K562 (cell line): ENCODE measurements around the gene ZNHIT1. TPM values are rescaled to one million over a fixed set of nuclear protein-coding genes. Genes with fewer than 3 reads are reported as not detected.

ENCODE experiments used
- ATAC-seq: fragments of 200-7000 bp; cut with Tn5 transposase; 3 replicates; pipeline ENCODE4 v1.9.1; 2020; ENCODE audit warnings: moderate library complexity
- BruUV-seq: library from RNA; stranded (reverse); fragments of 400-500 nt; replicated peaks from 2 replicates; lab custom pipeline; 2021; lab: Mats Ljungman, UMichigan
- CTCF ChIA-PET: fragments of 300-600 bp; formaldehyde crosslinking; extraction: SDS; loops from one replicate; lab custom pipeline; 2021; ENCODE audit warnings: low intra/inter-chr PET ratio; lab: Yijun Ruan, JAX
- POLR2A ChIA-PET: fragments of 300-600, 350-650 bp; sonication (Branson Sonifier 250); formaldehyde crosslinking; extraction: SDS; loops from one replicate; lab custom pipeline; 2021; ENCODE audit warnings: antibody characterized with exemption, inconsistent platforms; lab: Yijun Ruan, JAX
- DNase-seq, 4 experiments: peaks; one replicate each; pipeline versions ENCODE4 v3.0.0 to v3.0.0-alpha.2; 2011 to 2018; ENCODE audit warnings: low spot score in 3 of 4, mixed read lengths in 3 of 4; ENCODE audit errors: extremely low read depth in 1 of 4
- FAIRE-seq: peaks from 2 replicates; lab custom pipeline; 2011; peaks lifted over from hg19 to GRCh38; lab: Jason Lieb, UNC
- H2AFZ ChIP-seq: 2 replicates; pipeline ENCODE4 v1.6.0; 2011; ENCODE audit warnings: low read depth, low read length, control low read depth, inconsistent platforms
- H3K27ac ChIP-seq: fragments of 200-600 bp; 3 replicates; pipeline ENCODE4 v1.8.0; 2011; ENCODE audit warnings: low read depth, mild to moderate bottlenecking, control low read depth, inconsistent platforms, low read length, moderate library complexity, mixed read lengths; ENCODE audit errors: extremely low read depth
- H3K27me3 ChIP-seq, 2 experiments: fragments of 300-600 bp in 1 of 2; 2 replicates in 1 of 2; 3 replicates in 1 of 2; pipeline versions ENCODE4 v1.6.0 to v1.8.0; 2011; ENCODE audit warnings: inconsistent platforms in 2 of 2, low read length in 2 of 2, mild to moderate bottlenecking in 1 of 2, mixed read lengths in 1 of 2, moderate library complexity in 1 of 2; ENCODE audit not compliant: control insufficient read depth in 2 of 2, insufficient read depth in 2 of 2
- H3K36me3 ChIP-seq: fragments of 300-600 bp; 3 replicates; pipeline ENCODE4 v1.8.0; 2011; ENCODE audit warnings: mild to moderate bottlenecking, low read length, inconsistent platforms; ENCODE audit not compliant: control insufficient read depth, insufficient read depth
- H3K4me1 ChIP-seq, 2 experiments: fragments of 200-600 bp in 1 of 2; replicated peaks in 1 of 2; 2 replicates in 1 of 2; 3 replicates in 1 of 2; pipeline versions ENCODE4 v1.5.1 to v1.8.0; 2011; ENCODE audit warnings: inconsistent platforms in 2 of 2, low read length in 2 of 2, mild to moderate bottlenecking in 1 of 2, mixed read lengths in 1 of 2, moderate library complexity in 1 of 2; ENCODE audit not compliant: control insufficient read depth in 2 of 2, insufficient read depth in 2 of 2
- H3K4me2 ChIP-seq: 2 replicates; pipeline ENCODE4 v1.6.1; 2011; ENCODE audit warnings: low read length, control low read depth, inconsistent platforms, mixed read lengths; ENCODE audit not compliant: insufficient read depth
- H3K4me3 ChIP-seq: fragments of 200-600 bp; sonication (generic), shearing (Covaris generic); 2 replicates; pipeline ENCODE4 v1.5.1; 2016; ENCODE audit warnings: control low read depth, inconsistent platforms
- H3K79me2 ChIP-seq: fragments of 200-600 bp; 3 replicates; pipeline ENCODE4 v1.8.0; 2011; ENCODE audit warnings: low read length, inconsistent platforms; ENCODE audit not compliant: control insufficient read depth, insufficient read depth
- H3K9ac ChIP-seq, 2 experiments: 2 replicates each; pipeline versions ENCODE4 v1.6.0 to v1.6.1; 2011; ENCODE audit warnings: low read depth in 2 of 2, low read length in 2 of 2, control low read depth in 1 of 2, inconsistent platforms in 1 of 2, mild to moderate bottlenecking in 1 of 2, mixed read lengths in 1 of 2; ENCODE audit not compliant: insufficient read depth in 1 of 2
- H3K9me1 ChIP-seq: one replicate; pipeline ENCODE4 v1.6.0; 2011; ENCODE audit warnings: inconsistent platforms, mild to moderate bottlenecking, low read length, moderate library complexity; ENCODE audit not compliant: control insufficient read depth, insufficient read depth
- H3K9me3 ChIP-seq: replicated peaks from 2 replicates; pipeline ENCODE4 v1.5.1; 2011; ENCODE audit warnings: low read depth, low read length, inconsistent platforms; ENCODE audit not compliant: control insufficient read depth, insufficient read depth
- H4K20me1 ChIP-seq: replicated peaks from 2 replicates; pipeline ENCODE4 v1.6.1; 2011; ENCODE audit warnings: low read length, inconsistent platforms, mixed read lengths; ENCODE audit not compliant: control insufficient read depth, insufficient read depth
- CBFA2T3 ChIP-seq: fragments of 450-650 bp; IDR thresholded peaks from 2 replicates; pipeline ENCODE4 v1.6.1; 2017
- CBFB ChIP-seq: sonication (generic); formaldehyde crosslinking; IDR thresholded peaks from 2 replicates; pipeline ENCODE4 v1.4.0; 2020; ENCODE audit warnings: mild to moderate bottlenecking, missing genetic modification reagents
- CBX1 ChIP-seq: sonication (generic); IDR thresholded peaks from 2 replicates; pipeline ENCODE4 v1.6.1; 2016; ENCODE audit warnings: antibody characterized with exemption, low read depth, mild to moderate bottlenecking
- GABPA ChIP-seq: fragments of 200-800 bp; sonication (Bioruptor generic); conservative IDR thresholded peaks from 2 replicates; pipeline ENCODE4 v1.6.1; 2016; ENCODE audit warnings: low read depth, missing genetic modification characterization, missing compliant biosample characterization
- GABPB2 ChIP-seq: fragments of 250-450 bp; sonication (Bioruptor Pico); conservative IDR thresholded peaks from 2 replicates; pipeline ENCODE4 v1.5.1; 2021; ENCODE audit warnings: mild to moderate bottlenecking
- KDM2B ChIP-seq: fragments of 250-450 bp; sonication (Bioruptor Pico); IDR thresholded peaks from 2 replicates; pipeline ENCODE4 v1.8.0; 2021; ENCODE audit warnings: mild to moderate bottlenecking, moderate library complexity
- KLF16 ChIP-seq: IDR thresholded peaks from 2 replicates; pipeline ENCODE4 v1.6.1; 2016; ENCODE audit warnings: antibody characterized with exemption
- MBD2 ChIP-seq: sonication (generic); IDR thresholded peaks from 2 replicates; pipeline ENCODE4 v1.6.1; 2016; ENCODE audit warnings: low read depth, borderline replicate concordance
- MECOM ChIP-seq: fragments of 250-450 bp; sonication (Bioruptor Pico); IDR thresholded peaks from 2 replicates; pipeline ENCODE4 v1.8.0; 2022; ENCODE audit warnings: inconsistent platforms
- NRF1 ChIP-seq, 2 experiments: fragments of 450-650 bp; IDR thresholded peaks in 1 of 2; conservative IDR thresholded peaks in 1 of 2; 2 replicates each; pipeline ENCODE4 v1.6.1; 2014; ENCODE audit warnings: mild to moderate bottlenecking in 2 of 2
- POLR2A ChIP-seq: fragments of 450-650 bp; conservative IDR thresholded peaks from 2 replicates; pipeline ENCODE4 v1.6.1; 2016
- POLR2G ChIP-seq: fragments of 200-400 bp; formaldehyde crosslinking; IDR thresholded peaks from 2 replicates; pipeline ENCODE4 v1.6.1; 2017; ENCODE audit warnings: low read depth, mild to moderate bottlenecking, antibody characterized with exemption, low read length, moderate library complexity
- SPI1 ChIP-seq: IDR thresholded peaks from 2 replicates; pipeline ENCODE4 v1.6.1; 2011; ENCODE audit warnings: low read depth, low read length, control low read depth, borderline replicate concordance
- U2AF1 ChIP-seq: fragments of 200-400 bp; formaldehyde crosslinking; optimal IDR thresholded peaks from 2 replicates; pipeline ENCODE3; 2017; ENCODE audit warnings: mild to moderate bottlenecking, low read depth, low read length, moderate library complexity
- ZNF175 ChIP-seq: fragments of 200-800 bp; sonication (Bioruptor generic); IDR thresholded peaks from 2 replicates; pipeline ENCODE4 v1.6.1; 2016; ENCODE audit warnings: low read depth, mild to moderate bottlenecking, missing genetic modification characterization, missing compliant biosample characterization
- WGBS: fragments of 100-300 bp; shearing (Covaris generic); methylation state at CpG from one replicate; pipeline ENCODE4 v1.1.6; 2016; ENCODE audit warnings: low coverage, mixed read lengths; ENCODE audit not compliant: insufficient coverage; ENCODE audit errors: missing lambda C conversion rate; 5-methylcytosine and 5-hydroxymethylcytosine counted together
- in situ Hi-C: fragments of 300-500 bp; cut with MboI; formaldehyde crosslinking; loops from 4 replicates; pipeline ENCODE4 v1.15.0; 2018; ENCODE audit warnings: inconsistent platforms, mixed read lengths
- intact Hi-C: fragments of 100-400 bp; cut with micrococcal nuclease; formaldehyde crosslinking; loops from 2 replicates; pipeline ENCODE4 v1.14.2; 2022
- polyA plus RNA-seq, 8 experiments: library from polyadenylated mRNA; depleted of rRNA in 4 of 8; stranded (reverse) in 5 of 8; unstranded in 3 of 8; fragments of >200 nt; fragmentation: Nextera tagmentation in 2 of 8; fragmentation: Illumina TruSeq in 1 of 8; extraction: Ambion mirVana in 2 of 8; extraction: Trizol in 1 of 8; gene quantifications; 2 replicates each; pipeline versions ENCODE4 v1.2.1 to v1.2.3, GENCODE V29; 2011 to 2014; ENCODE audit warnings: inconsistent platforms in 1 of 8, missing spikeins in 1 of 8
- total RNA-seq, 7 experiments: library from RNA; depleted of rRNA in 6 of 7; stranded (reverse); fragments of >200 nt in 6 of 7; fragmentation: Illumina TruSeq in 2 of 7; extraction: Trizol in 2 of 7; gene quantifications; 2 replicates each; pipeline versions ENCODE4 v1.2.1 to v1.2.3, GENCODE V29; 2011 to 2021; ENCODE audit warnings: low replicate concordance in 1 of 7
- TF ChIP-seq, protein P1 (sequence below): IDR thresholded peaks from 3 replicates; pipeline ENCODE4 v1.6.1; 2011; ENCODE audit warnings: borderline replicate concordance, mild to moderate bottlenecking, moderate library complexity; ENCODE audit not compliant: insufficient read length; ENCODE audit errors: extremely low read depth
- TF ChIP-seq, protein P2 (sequence below), 2 experiments: fragments of 450-650 bp in 1 of 2; IDR thresholded peaks; 2 replicates each; pipeline ENCODE4 v1.6.1; 2011 to 2017; ENCODE audit warnings: low read depth in 2 of 2, antibody characterized with exemption in 1 of 2, borderline replicate concordance in 1 of 2, low read length in 1 of 2, mild to moderate bottlenecking in 1 of 2, mixed read lengths in 1 of 2; ENCODE audit not compliant: control insufficient read depth in 1 of 2

ZNHIT1 gene
- total and polyA plus RNA-seq, 9 of the 15 experiments (the other 6 are each of a cell fraction or from before 2014, with no cell fraction given) = 6.4 to 162 (median 70.1) TPM

DNA sequence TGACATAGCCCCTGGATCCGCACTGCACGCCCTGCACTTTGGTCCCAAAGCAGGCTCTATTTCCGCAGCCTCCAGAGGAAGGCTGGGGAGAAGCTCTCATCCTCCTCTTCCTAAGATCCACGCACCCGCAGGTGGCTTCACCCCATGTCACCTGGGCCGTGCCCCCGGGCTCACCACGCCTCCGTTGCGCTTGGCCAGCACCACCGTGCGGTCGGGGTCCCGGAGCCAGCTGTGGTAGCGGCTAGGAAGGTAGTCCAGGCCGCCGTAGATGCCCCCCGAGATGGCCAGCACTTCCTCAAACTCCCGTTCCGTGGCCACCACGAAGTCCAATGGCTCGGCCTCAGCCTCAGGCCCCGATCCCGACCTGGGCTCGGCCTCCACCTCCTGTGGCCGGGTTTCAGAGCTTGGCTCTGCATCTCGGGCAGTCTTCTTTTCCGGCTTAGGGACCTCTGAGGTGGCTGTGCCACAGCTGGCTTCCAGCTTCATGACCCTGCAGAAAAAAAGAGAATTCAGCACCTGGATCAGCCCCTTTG is 43.6 kb upstream of the ZNHIT1 start:
- intact Hi-C loops = no loop called here
- DNase-seq (peak in 1 of 4 experiments; percentile 42), ATAC-seq (peak; percentile 32), FAIRE-seq (no peak)
- H3K4me2 ChIP-seq = peak overlapping the region; percentile 57; the same call in 1 of the 2 replicates
- ChIA-PET POLR2A (interaction anchor here (0.6 to 1.0 kb wide), 9 partner anchors 8 to 730 kb away, joined by 3 to 5 read pairs (median 4); partner anchors contain the start of gene VGF), CTCF (no interaction called here)
- in situ Hi-C loops = no loop called here
- H3K4me3 ChIP-seq = no peak overlapping the region
- no peaks in the 10 kb centered on the region for H3K36me3 ChIP-seq
- no peaks in the 10 kb centered on the region for H3K79me2 ChIP-seq
- H3K9ac ChIP-seq = peak overlapping the region in 1 of 2 experiments; percentile 84; a peak in 1 of 4 replicates
- peaks cover 1% of the 10 kb centered on the region for H3K9me1 ChIP-seq
- peak overlapping the region; percentile 92 for H2AFZ ChIP-seq
- H3K4me1 ChIP-seq = peaks cover 11 to 40% of the 10 kb centered on the region in 2 experiments
- TSS peak; percentile 100 for BruUV-seq
- H4K20me1 ChIP-seq = peaks cover 12% of the 10 kb centered on the region
- H3K27ac ChIP-seq = no peak overlapping the region
- H3K9me3 ChIP-seq = no peaks in the 10 kb centered on the region
- WGBS = 55% methylated on average over 27 of the region's 28 CpGs
- peaks cover 39 to 49% of the 10 kb centered on the region in 2 experiments; a peak in 4 of 5 replicates for H3K27me3 ChIP-seq
- TF ChIP-seq, protein P1, sequence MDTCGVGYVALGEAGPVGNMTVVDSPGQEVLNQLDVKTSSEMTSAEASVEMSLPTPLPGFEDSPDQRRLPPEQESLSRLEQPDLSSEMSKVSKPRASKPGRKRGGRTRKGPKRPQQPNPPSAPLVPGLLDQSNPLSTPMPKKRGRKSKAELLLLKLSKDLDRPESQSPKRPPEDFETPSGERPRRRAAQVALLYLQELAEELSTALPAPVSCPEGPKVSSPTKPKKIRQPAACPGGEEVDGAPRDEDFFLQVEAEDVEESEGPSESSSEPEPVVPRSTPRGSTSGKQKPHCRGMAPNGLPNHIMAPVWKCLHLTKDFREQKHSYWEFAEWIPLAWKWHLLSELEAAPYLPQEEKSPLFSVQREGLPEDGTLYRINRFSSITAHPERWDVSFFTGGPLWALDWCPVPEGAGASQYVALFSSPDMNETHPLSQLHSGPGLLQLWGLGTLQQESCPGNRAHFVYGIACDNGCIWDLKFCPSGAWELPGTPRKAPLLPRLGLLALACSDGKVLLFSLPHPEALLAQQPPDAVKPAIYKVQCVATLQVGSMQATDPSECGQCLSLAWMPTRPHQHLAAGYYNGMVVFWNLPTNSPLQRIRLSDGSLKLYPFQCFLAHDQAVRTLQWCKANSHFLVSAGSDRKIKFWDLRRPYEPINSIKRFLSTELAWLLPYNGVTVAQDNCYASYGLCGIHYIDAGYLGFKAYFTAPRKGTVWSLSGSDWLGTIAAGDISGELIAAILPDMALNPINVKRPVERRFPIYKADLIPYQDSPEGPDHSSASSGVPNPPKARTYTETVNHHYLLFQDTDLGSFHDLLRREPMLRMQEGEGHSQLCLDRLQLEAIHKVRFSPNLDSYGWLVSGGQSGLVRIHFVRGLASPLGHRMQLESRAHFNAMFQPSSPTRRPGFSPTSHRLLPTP = no peak
- TF ChIP-seq MECOM (CRISPR knock-in tag) (no peak), KLF16 (no peak), CBX1 (peak; percentile 65; the same call in 1 of the 2 replicates), U2AF1 (no peak), NRF1 (conservative IDR thresholded peaks at IDR 0.05 in 1 of 2, IDR thresholded peaks at IDR 0.05 in 1 of 2) (no peak), SPI1 (peak; percentile 32; the same call in 1 of the 2 replicates), GABPB2 (CRISPR knock-in tag) (no peak), POLR2G (peak; percentile 68), MBD2 (peak; percentile 22; the same call in 1 of the 2 replicates), KDM2B (CRISPR knock-in tag) (no peak), ZNF175 (CRISPR knock-in tag) (no peak), GABPA (tag) (no peak), CBFB (CRISPR knock-in tag) (0 out of 2 replicates have a peak, but pooled peaks have one; percentile 21), CBFA2T3 (no peak), POLR2A (peak; percentile 67)
- TF ChIP-seq, protein P2, sequence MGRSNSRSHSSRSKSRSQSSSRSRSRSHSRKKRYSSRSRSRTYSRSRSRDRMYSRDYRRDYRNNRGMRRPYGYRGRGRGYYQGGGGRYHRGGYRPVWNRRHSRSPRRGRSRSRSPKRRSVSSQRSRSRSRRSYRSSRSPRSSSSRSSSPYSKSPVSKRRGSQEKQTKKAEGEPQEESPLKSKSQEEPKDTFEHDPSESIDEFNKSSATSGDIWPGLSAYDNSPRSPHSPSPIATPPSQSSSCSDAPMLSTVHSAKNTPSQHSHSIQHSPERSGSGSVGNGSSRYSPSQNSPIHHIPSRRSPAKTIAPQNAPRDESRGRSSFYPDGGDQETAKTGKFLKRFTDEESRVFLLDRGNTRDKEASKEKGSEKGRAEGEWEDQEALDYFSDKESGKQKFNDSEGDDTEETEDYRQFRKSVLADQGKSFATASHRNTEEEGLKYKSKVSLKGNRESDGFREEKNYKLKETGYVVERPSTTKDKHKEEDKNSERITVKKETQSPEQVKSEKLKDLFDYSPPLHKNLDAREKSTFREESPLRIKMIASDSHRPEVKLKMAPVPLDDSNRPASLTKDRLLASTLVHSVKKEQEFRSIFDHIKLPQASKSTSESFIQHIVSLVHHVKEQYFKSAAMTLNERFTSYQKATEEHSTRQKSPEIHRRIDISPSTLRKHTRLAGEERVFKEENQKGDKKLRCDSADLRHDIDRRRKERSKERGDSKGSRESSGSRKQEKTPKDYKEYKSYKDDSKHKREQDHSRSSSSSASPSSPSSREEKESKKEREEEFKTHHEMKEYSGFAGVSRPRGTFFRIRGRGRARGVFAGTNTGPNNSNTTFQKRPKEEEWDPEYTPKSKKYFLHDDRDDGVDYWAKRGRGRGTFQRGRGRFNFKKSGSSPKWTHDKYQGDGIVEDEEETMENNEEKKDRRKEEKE (IDR thresholded peaks at IDR 0.05; ENCODE audit: borderline replicate concordance in 1 of 2, control insufficient read depth in 1 of 2, low read depth in 2 of 2, low read length in 1 of 2) = 0 out of 4 replicates have a peak, but pooled peaks of 1 of the 2 experiments have one; percentile 21
